Nephron progenitor cell (in vitro differentiated cells): Measurements from ENCODE around the gene ATP2C2.

Source experiments
- DNase-seq: peaks from one replicate; pipeline ENCODE4 v3.0.0; 2021
- H3K27ac Mint-ChIP-seq: 2 replicates; pipeline ENCODE4 v1.8.0; 2021; ENCODE audit warnings: mild to moderate bottlenecking, moderate library complexity, mixed read lengths
- H3K27me3 Mint-ChIP-seq: 2 replicates; pipeline ENCODE4 v1.8.0; 2021; ENCODE audit warnings: mild to moderate bottlenecking, low read depth, mixed read lengths; ENCODE audit not compliant: poor library complexity
- H3K36me3 Mint-ChIP-seq: 2 replicates; pipeline ENCODE4 v1.8.0; 2021; ENCODE audit warnings: low read depth, mixed read lengths
- H3K4me1 Mint-ChIP-seq: 2 replicates; pipeline ENCODE4 v1.8.0; 2021; ENCODE audit warnings: mixed read lengths
- H3K4me3 Mint-ChIP-seq: 2 replicates; pipeline ENCODE4 v1.8.0; 2021; ENCODE audit warnings: mild to moderate bottlenecking, moderate library complexity, mixed read lengths
- H3K9me3 Mint-ChIP-seq: 2 replicates; pipeline ENCODE4 v1.8.0; 2021; ENCODE audit warnings: mild to moderate bottlenecking, moderate library complexity, mixed read lengths
- TF ChIP-seq, protein P1 (sequence below): fragments of 200-600 bp; sonication (generic); IDR thresholded peaks from 2 replicates; pipeline ENCODE4 v1.5.0; 2021; ENCODE audit warnings: antibody characterized with exemption

Gene ATP2C2

DNA sequence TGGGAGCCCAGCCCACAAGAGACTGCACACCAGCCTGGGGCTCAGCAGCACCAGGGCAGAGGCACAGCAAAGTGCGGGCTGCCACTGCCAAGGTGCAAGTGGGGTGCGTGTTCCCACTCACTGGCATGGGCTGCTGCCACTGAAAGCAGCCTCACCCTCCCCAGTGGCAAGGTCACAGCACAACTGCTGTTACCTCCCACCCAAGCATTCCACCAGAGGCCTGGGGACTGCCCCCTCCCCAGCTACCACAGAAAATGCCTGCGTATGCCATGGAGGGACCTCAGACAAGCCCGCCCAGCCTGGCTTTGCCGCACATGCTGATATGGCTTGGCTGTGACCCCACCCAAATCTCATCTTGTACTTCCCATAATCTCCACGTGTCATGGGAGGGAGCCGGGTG, 103.0 kb downstream of the ATP2C2 start:
- peaks cover 79% of the 10 kb centered on the region for H3K36me3 Mint-ChIP-seq
- DNase-seq: no peak
- peaks cover 63% of the 10 kb centered on the region for H3K9me3 Mint-ChIP-seq
- no peak overlapping the region for H3K27ac Mint-ChIP-seq
- TF ChIP-seq, protein P1, sequence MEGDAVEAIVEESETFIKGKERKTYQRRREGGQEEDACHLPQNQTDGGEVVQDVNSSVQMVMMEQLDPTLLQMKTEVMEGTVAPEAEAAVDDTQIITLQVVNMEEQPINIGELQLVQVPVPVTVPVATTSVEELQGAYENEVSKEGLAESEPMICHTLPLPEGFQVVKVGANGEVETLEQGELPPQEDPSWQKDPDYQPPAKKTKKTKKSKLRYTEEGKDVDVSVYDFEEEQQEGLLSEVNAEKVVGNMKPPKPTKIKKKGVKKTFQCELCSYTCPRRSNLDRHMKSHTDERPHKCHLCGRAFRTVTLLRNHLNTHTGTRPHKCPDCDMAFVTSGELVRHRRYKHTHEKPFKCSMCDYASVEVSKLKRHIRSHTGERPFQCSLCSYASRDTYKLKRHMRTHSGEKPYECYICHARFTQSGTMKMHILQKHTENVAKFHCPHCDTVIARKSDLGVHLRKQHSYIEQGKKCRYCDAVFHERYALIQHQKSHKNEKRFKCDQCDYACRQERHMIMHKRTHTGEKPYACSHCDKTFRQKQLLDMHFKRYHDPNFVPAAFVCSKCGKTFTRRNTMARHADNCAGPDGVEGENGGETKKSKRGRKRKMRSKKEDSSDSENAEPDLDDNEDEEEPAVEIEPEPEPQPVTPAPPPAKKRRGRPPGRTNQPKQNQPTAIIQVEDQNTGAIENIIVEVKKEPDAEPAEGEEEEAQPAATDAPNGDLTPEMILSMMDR: no peak
- peaks cover 4% of the 10 kb centered on the region for H3K27me3 Mint-ChIP-seq
- no peaks in the 10 kb centered on the region for H3K4me1 Mint-ChIP-seq
- no peak overlapping the region for H3K4me3 Mint-ChIP-seq

DNA sequence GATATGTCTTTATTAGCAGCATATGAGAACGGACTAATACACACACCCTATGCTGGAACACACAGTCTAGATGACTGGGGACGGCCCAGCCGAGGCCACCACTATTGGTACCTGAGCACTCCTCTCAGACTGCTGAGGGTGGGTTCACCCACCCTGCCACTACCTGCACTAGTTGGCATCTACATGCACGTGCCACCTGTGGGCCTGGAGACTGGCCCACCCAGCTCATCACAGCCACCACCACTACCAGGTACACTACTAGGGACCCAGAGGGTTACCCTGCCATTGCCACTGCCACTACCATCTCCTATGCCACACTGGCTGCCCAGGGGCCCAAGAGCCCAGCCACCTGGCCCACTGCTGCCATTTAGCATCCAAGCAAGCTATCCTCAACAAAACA, 103.6 kb downstream of the ATP2C2 start:
- TF ChIP-seq, protein P1: no peak
- H3K4me1 Mint-ChIP-seq: no peaks in the 10 kb centered on the region
- H3K27ac Mint-ChIP-seq: peak overlapping the region; percentile 36
- H3K27me3 Mint-ChIP-seq: peaks cover 4% of the 10 kb centered on the region
- H3K4me3 Mint-ChIP-seq: no peak overlapping the region
- H3K9me3 Mint-ChIP-seq: peaks cover 57% of the 10 kb centered on the region
- no peak for DNase-seq
- peaks cover 77% of the 10 kb centered on the region for H3K36me3 Mint-ChIP-seq

DNA sequence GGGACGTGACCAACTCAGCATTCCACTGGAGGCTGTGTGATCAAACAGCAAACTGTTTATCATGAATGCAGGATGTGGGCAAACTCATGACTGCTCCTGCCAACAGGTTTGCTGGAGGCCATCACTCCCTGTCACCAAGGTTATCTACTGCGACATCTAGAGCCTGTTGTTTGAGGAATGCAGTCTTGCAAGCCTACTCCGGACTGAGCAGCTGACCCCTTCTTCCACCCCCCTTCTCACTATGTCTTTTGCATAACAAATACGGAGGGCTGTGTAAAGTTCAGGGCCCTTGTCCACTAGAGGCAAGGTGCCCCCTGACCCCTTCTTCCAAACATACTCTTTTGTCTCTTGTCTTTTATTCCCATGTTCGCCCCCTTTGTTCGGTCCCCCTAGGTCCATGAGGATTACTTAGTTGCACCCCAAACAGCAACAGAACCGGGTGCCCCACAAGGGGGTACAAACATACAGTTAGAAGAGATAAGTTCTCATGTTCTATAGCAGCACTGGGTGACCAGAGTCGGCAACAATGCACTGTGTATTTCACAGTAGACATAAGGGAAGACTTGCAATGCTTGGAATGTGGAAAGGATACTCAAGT, 107.4 kb downstream of the ATP2C2 start:
- Mint-ChIP-seq H3K4me1 (peaks cover 11% of the 10 kb centered on the region), H3K4me3 (no peak overlapping the region), H3K9me3 (peaks cover 43% of the 10 kb centered on the region), H3K27ac (no peak overlapping the region), H3K27me3 (peaks cover 4% of the 10 kb centered on the region), H3K36me3 (peaks cover 71% of the 10 kb centered on the region)
- TF ChIP-seq, protein P1: no peak
- DNase-seq: no peak

DNA sequence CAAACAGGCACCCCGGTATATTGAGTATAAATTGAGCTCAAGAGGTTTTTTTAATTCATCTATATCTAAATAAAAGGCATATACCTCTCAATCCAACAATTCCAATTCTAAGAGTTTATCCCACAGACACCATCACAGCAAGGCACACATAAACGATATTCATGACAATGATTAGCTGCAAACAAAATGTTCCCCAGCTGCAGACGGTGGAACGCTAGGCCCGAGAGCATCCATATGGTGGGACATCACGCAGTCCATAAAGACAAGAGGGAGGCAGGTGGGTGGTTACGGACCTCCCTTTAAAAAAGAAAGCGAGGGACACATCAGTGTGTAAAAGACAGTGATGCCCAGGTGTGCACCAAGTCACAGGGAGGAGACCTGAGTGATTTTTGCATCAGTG, 108.1 kb downstream of the ATP2C2 start:
- TF ChIP-seq, protein P1: no peak
- H3K27me3 Mint-ChIP-seq: peaks cover 4% of the 10 kb centered on the region
- no peak overlapping the region for H3K27ac Mint-ChIP-seq
- H3K4me3 Mint-ChIP-seq: no peak overlapping the region
- H3K4me1 Mint-ChIP-seq: peaks cover 11% of the 10 kb centered on the region
- H3K36me3 Mint-ChIP-seq: peaks cover 66% of the 10 kb centered on the region
- peaks cover 39% of the 10 kb centered on the region for H3K9me3 Mint-ChIP-seq
- DNase-seq: no peak

DNA sequence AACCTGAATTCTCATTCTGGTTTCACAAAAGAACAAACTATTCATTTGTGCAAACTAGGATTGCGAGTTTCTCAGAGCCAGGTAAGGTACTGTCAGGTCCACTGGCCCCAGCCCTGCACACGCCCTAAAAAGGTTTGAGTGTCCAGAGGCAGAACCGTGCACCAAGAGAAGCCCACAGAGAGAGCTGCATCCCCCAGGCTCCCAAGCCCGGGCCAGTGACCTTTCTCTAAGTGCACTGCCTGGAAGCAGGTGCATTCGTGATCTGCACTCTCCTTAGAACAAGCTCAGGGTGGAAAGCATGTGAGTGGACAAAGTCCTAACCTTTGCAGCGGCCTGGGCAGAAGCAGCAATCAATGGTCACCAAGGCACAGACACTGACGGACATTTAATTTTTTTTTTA, 109.3 kb downstream of the ATP2C2 start:
- DNase-seq: no peak

More for the DNA sequence above, 109.3 kb downstream of the ATP2C2 start:
- Mint-ChIP-seq H3K4me3 (no peak overlapping the region), H3K36me3 (peaks cover 55% of the 10 kb centered on the region), H3K9me3 (peaks cover 32% of the 10 kb centered on the region), H3K27ac (no peak overlapping the region), H3K4me1 (peaks cover 11% of the 10 kb centered on the region), H3K27me3 (peaks cover 6% of the 10 kb centered on the region)
- TF ChIP-seq, protein P1: no peak
